ENCODE results near the gene TLE5.

TLE5 gene, protein sequence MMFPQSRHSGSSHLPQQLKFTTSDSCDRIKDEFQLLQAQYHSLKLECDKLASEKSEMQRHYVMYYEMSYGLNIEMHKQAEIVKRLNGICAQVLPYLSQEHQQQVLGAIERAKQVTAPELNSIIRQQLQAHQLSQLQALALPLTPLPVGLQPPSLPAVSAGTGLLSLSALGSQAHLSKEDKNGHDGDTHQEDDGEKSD

DNA sequence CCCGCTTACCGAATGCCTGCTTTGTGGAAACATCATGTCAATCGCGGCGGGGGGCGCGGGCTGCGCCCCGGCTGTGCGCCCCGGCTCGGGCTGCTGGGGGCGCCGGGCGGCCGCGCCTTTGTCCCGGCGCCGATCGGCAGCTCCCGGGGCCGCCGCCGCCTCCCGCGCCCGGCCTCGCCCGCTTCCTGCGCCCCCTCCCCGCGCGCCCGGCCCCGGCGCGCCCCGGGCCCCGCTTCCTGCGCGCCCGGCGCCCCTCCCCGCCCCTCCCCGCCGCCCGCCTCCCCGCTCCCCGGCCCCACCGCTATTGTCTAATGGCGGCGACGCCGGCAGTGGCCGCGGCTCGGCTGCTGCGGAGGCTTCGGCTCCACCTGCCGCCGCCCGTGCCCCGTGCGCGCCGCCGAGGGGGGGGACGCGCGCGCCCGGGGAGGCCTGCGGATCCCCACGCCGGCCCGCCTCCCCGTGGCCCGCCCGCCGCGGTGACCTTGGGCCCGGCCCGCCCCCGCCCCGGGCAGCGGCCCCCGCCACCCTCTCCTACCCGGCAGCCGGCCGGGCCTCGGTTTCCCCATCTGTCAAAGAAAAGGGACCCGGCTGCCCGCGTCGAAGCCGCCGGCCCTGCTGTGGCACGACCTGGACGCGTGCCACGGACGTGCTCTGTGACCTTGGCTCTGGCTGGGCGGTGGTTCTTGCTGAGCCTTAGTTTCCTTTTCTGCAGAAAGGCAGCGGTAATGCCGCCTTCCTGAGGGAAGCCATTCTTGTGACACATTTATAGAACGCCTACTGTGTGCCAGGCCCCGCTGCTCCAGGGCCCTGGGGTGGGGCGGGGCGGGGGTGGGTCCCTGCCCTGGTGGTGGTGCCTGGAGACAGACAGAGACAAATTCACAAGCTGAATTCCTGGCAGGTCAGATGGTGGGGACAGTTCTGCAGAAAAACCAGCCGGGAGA is at the start of gene TLE5:
Gene TLE5 (minus strand): TSS at position 331 of the 941 bp plus-strand sequence. CDS start 295 bp downstream, at position 36.
- DNase-seq (ENCODE audit: low spot score) = no peak

DNA sequence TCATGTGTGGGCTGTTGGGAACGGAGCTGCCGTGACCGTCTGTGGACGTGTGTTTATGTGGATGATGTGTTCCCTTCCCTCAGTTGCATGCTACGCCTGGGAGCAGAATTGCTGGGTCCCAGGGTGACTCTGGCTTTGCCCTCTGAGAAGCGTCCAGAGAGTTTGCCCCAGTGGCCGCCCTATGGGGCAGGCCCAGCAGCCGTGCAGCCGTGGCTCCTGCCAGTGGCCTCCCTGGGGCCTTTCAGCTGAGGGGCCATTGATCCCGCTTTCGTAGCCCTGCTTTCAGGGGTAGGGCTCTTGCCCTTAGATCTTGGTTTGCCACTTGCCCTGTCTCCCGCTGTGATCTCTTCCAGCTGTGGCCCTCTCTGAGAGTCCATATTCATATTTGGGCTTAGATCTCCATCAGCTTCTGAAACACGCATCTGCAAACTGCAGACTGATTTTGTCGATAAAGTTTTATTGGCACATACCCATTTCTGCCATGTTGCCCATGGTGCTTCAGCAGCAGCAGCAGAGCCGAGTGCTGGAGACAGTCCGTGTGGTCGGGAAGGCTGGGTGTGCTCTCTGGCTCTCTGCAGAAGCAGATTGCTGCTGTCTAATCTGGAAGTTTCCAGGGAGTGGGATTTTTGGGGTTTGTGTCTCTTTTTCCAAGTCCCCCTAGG is 49.4 kb upstream of the TLE5 start:
- DNase-seq (ENCODE audit: low spot score) = no peak

DNA sequence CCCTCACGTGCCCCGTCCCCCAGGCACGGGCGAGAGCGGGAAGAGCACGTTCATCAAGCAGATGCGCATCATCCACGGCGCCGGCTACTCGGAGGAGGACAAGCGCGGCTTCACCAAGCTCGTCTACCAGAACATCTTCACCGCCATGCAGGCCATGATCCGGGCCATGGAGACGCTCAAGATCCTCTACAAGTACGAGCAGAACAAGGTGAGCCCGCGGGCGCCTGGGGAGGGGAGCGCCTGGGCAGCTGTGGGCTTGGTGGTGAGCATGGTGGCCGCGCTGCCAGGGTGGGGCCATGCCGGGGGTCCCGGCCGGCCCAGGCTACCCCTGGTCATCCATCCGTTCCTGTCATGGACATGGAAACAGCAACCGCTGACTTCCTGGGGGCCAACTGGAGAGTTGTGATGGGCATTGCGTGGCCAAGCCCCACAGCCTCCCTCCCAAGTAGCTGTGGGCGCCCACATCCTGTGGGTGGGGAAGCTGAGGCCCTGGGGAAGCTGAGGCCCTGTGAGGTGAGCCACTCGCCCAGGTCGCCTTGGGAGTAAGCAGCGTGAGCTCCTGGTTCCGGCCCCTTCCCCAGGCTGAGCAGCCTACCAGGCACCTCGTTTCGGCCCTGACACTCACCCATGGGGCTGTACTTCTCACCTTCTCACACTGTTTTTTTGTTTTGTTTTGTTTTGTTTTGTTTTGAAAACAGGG is 48.0 kb upstream of the TLE5 start:
- no peak for DNase-seq (ENCODE audit: low spot score)

DNA sequence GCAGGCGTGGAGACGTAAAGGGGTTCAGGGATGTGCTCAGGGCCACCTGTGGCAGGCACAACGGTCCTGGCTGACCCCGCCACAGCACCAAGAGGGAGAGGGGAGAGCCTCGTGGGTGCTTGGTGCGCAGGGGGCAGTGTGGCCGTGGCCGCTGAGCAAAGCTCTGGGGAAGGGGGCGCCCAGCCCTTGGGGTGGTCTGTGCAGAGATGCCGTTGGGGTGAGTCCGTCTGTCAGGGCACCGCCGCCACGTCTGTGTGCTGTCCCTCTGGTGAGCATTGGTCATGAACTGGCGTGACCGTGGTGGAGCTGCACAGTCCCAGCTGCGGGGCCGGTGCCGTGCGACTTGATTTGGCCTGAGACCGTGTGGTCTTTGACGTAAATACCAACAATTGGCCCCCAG is 47.2 kb upstream of the TLE5 start:
- no peak for DNase-seq (ENCODE audit: low spot score)

DNA sequence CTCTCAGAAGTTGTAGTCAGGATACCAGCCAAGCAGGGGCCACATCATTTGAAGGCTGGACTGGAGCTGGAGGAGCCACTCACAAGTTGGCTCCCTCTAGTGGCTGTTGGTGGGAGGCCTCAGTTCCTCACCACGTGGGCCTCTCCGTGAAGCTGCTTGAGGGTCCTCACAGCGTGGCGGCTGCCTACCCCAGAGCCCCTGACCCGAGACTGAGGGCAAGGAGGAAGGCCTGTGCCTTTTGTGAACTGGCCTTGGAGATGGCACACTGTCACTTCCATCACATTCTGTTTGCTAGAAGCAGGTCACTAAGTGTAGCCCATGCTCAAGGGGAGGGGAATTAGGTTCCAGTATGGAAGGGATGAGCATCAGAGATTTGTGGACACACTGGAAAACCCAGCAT is 46.5 kb upstream of the TLE5 start:
- no peak for DNase-seq (ENCODE audit: low spot score)

DNA sequence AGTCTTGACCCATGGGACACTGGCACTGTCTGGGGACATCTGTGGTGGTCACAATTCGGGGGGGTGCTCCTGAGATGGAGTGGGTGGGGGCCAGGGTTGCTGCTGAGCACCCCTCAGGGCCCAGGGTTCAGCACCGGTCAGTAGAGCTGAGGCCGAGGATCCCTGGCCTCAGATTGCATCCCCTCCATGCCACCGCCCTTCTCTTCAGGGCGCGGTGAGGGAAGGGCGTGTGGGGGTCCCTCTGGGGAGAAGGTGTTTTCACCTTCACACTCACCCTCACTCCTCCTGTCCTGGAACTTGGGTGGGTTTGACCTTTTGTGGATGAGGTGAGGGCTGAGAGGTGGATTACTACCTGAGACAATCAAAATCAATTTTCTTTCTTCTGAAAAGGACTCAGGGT is 45.4 kb upstream of the TLE5 start:
- no peak for DNase-seq (ENCODE audit: low spot score)

DNA sequence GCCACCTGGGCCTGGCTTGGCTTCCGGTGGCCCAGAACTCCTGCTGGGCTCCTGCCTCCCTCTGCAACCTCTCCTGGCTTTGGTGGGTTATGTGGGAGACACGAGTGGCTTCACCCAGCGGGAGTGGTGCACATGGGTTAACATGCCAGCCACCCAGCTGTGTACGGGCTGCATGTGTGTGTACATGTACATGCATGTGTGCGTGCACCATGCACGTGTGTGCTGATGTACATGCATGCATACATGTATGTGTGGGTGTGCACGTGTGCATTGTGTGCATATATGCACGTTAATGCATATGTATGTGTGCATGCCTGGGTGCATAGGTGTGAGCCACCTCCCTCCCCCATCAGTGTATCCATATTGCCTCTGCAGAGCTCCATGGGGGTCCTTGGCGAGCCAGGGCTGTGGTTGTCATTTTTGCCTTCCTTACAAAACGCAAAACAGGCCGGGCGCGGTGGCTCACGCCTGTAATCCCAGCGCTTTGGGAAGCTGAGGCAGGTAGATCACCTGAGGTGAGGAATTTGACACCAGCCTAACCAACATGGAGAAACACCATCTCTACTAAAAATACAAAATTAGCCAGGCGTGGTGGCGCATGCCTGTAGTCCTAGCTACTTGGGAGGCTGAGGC is 44.3 kb upstream of the TLE5 start:
- DNase-seq (ENCODE audit: low spot score) = no peak

DNA sequence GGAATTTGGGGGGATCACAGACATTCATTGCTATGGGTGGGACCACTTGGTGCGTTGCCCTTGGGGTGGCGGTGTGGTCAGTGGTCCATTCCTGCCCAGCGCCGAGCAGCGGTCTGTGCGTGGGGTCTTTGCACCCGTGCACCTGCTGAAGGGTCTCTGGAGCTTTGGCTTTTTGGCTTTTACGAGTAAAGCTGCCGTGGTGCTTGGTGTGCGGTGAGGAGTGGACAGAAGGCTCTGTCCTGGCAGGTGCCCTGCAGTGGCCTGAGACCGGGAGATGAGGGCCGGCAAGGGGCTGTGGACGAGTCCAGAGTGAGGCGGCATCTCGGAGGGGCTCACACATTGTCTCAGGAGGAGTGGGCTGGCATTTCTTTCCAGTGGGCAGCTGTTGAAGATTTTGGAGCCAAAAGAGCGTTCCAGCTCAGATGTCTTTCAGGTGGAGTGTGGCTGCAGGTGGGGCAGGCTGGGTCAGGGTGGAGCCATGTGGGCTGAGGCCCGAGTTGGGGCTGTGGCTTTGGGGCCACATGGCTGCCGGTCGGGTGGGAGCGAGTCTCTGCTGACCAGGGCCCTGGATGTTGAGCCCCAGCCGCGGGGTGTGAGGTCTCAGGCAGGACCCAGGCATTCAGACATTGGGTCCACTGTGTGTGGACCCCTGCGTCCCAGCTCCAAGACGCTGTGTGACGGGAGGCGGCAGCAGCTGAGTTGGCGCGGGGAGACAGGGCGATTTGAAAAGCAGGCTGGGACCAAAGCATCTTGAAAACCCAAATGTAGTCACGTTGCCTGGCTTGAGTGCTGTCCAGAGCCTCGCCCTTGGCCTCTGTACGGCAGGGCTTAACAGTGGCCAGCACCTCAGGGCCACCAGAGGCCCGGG is 43.6 kb upstream of the TLE5 start:
- DNase-seq (ENCODE audit: low spot score) = no peak

DNA sequence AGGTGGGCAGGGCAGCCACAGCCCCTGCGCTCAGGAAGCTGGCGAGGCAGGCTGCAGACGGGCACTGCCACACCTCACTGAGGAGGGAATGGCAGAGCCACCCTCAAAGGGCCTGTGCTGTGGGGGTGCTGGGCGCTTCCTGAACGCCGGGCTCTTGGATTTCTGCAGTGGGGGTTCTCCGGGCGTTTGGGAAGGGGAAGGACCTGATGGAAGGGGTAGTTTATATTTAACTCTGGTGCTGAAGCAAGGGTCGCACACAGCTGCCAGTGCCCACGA is 42.4 kb upstream of the TLE5 start:
- no peak for DNase-seq (ENCODE audit: low spot score)

DNA sequence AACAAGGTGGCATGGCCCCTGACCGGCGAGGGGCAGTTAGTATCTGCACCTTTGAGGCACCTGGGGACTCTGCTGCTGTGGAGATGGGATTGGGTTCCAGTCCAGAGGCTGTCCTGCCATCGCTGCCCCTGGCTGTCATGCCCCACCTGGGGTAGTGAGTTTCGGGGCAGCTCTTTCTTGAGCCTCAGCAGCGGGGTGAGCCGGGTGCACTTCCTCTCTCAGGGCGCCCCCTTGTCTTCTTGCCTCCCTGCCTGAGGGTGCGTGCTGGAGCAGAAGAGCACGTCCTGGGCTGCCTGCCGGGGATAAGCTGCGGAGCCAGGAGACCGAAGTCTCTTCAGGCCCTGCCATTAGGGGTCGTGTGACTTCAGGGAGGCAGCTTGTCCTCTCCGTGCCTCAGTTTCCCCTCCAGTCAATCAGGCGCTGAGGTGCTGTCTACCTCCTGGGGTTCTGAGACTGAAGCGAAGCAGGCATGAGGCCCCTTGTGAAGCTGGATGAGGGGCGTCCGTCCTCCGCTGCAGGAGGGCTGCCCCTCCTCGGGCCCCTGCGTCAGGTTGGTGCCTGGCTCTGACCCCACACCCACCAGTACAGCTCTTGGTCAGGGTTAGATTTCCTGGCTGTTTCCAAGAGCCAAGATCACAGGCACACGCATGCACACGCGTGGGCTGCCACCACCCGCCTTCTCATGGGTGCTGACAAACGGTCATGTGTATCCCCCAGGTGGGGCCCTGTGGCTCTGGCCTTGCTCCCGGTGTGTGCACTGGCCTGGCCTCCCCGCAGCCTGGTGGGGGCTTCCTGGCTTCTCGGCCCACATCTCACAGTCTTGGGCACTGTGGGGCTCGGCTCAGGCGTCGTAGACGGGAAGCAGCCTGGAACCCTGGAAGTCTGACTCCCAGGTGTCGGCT is 40.2 kb upstream of the TLE5 start:
- DNase-seq (ENCODE audit: low spot score) = no peak

DNA sequence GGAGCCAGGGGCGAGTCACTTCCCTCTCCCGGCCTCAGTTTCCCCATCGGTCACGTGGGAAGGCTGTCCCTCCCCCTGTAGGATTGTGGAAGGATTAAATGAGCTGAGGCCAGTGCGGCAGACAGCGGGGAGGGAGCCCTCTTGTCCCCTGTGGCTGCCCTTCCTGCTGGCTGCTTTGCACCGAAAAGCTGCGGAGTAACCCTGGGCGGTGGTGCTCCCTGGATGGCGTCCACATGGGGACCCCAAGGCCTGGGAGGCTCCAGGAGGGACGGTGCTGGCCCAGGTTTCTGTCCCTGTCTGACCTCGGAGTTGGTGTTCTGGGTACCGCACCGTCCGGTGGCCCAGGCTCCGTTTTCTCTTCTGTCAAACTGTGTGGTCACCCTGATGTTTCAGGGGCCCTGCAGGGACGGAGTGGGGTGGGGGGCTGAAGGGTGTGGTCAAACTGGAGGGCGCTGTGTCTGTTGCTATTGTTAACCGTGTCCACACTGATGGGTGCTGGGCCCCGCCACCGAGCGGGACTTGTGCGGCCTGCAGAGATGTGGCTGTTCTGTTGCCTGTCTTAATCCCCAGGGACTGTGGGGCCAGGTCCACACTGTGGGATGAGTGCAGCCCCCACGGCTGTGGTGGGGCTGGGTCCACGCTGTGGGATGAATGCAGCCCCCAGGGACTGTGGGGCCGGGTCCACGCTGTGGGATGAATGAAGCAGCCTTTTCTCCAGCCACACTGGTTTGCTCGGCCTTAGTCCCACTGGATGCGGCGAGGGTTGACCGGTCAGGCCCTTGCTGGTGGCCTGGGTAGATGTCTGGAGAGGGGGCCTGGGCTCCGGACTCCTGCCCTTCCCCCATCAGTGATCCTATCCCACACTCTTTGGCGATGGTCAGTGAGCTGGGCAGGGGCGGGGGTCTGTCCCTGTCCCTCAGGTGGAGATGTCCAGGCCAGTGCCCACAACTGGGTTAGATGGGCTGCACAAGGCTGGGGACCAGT is 38.7 kb upstream of the TLE5 start:
- no peak for DNase-seq (ENCODE audit: low spot score)

DNA sequence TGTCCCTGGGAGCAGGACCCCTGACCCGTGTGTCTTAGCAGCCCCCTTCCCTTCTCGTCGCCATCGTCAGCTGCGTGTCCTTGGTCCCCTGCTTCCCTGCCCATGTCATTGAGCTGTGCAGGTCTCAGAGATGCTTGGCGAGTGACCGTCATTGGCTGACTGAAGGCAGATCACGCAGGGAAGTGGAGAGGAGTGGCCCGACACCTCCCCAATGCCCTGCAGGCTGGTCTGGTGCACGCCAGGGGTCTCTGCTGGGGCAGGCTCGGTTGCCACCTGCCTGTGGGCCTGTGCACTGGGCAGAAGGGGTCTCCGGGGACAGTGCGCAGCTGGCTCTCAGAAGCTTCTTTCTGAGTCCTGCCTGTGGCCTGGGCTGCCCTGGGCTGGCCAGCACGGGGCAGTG is 38.0 kb upstream of the TLE5 start:
- no peak for DNase-seq (ENCODE audit: low spot score)

DNA sequence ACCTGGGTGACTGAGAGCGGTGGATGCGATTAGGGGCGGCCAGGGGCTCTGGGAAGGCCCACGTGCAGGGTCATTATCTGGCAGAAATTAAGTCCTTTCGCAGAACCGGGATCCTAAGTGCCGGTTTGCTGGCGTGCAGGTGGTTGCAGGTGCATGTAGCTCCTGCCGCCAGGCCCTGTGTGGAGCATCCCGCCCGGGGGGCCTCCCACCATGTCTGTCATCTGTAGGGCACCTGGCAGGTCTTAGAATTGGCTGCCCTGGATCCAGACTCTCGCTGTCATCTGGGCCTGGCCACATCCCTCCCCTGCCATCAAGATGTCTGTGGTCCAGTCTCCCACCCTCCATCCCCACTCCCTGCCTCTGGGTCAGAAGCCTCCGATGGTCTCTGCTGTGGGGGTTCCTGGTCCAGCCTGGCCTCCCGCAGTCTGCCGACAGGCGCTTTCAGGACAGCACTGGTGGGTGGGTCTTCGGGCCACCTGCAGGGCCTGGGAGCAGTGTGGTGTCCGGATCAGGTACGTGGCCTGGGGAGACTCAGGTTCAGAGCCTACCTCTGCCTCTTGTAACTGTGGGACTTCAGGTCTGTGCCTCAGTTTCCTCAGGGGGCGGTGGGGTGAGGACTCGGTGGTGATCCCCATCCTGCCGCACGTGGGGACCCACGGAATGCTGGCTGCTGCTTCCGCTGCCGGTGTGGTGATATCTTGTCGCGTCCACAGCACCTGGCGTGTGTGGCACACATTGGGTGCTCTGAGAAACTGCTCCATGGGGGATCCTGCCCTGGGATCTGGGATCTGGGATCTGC is 37.3 kb upstream of the TLE5 start:
- DNase-seq (ENCODE audit: low spot score) = no peak

DNA sequence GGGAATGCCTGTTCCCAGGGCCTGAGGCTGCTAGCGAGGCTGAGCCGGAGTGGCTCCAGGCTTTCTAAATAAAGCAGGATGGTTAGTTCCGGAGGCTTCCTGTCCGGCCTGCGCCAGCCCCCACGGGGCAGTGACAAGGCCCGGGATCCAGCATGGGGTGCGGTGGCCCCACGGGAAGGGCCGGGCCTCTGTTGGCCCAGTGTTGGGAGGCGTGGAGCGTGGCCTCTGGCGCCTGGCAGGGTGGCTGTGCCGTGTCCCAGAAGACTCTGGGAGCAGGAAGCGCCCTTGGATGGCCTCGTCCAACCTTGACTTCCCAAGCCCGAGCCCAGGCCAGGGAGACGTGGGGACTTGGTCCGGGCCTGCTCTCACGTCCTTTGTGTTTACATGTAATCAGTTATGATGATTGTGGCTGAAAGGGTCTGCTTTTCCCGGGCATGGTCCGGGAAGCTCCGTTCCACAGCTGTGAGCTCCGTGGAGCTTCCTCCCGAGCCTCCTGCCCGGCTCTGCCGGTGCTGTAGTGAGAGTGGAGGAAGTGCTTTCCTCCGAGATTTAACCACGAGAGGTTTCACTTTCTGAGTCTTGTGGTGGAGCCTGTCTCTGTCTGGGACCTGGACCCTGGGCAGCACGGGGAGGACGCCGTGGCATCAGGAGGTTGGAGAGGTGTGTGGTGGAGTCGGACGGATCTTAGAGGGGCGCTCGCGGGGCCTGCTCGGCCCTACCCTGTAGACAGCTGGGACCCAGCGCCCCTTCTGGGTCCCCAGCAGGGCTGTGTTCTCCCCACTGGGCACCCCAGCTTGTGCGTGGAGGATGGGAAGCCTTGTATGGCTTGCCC is 36.4 kb upstream of the TLE5 start:
- no peak for DNase-seq (ENCODE audit: low spot score)

DNA sequence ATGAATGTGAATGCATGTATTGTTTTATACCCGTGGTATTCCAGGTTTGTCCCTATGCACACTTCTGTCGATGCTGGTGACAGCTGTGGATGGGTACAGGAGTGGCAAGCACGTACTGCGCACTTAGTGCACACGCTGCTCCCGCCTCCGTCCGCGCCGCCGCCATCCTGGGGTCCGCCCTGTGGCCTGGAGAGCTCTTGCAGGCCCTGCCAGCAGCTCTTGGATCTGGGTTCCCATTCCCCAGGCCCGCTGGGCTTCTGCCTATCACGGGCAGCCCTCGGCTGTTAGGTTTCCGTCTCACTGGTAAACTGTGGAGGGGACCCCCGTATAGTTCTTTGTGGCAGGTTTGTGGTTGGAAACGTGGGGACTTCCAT is 35.8 kb upstream of the TLE5 start:
- DNase-seq (ENCODE audit: low spot score) = no peak

DNA sequence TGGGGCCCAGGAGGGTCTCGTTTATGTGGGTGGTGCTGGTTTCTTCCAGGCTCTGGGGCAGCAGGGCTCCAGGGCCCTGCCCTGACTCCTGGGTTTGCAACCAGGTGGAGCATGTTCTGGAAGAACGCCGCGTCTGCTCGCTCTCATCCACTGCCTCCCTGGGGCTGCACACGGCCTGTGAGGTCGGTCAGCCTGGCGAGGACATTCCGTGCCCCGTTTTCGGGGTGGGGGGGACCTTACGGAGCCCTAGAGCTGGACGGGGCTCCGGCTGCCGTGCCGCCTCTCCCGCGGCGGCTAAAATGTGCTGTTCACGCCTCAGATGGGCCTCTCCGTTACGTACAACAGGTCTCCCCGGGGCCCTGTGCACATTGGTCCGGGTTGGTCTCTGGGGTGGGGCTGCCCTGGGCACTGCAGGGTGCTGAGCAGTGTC is 35.2 kb upstream of the TLE5 start:
- DNase-seq (ENCODE audit: low spot score) = no peak

DNA sequence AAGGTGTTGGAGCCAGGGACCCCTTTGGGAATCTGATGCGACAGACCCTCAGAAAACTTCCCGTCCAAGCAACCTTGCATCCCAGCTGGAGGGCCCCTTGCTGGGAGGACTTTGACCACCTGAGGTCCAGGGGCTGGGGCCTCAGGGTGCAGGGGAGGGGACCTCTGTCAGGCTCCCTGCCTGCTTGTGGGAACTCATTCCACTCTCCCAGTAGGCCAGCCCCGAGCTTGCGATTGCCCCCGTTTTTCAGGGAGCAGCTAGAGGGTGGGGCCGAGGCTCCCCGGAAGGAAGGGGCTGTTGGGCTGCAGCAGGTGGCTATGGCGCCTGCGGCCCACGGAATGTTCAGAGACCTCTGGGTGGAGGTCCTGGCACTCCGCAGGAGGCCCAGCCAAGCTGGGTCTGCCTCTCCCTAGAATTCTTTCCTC is 34.6 kb upstream of the TLE5 start:
- no peak for DNase-seq (ENCODE audit: low spot score)

Measured in left forelimb (tissue), 1 donor.